ENCODE measurements around the gene PIGU. TPM values are rescaled to one million over a fixed set of nuclear protein-coding genes. Genes with fewer than 3 reads are reported as not detected.

Gene PIGU
- total and polyA plus RNA-seq, 2 of the 13 experiments (the other 11 are each of a cell fraction or from before 2014, with no cell fraction given), result 45.5 to 231 TPM

GRCh38 chr20:34712525-34713192 lies 35.8 kb upstream of the PIGU start (continued):
- TF ChIP-seq ZSCAN25 (CRISPR knock-in tag; IDR thresholded peaks at IDR 0.05) (no peak), ZSCAN12 (CRISPR knock-in tag; IDR thresholded peaks at IDR 0.05) (no peak), BRCA1 (CRISPR knock-in tag; IDR thresholded peaks at IDR 0.05) (no peak), IKZF1 (IDR thresholded peaks at IDR 0.05) (no peak), KDM3A (CRISPR knock-in tag; IDR thresholded peaks at IDR 0.05; ENCODE audit: low read depth) (0 out of 2 replicates have a peak, but pooled peaks have one; percentile 38), E2F1 (CRISPR knock-in tag; IDR thresholded peaks at IDR 0.05) (no peak), SOX6 (IDR thresholded peaks at IDR 0.05) (no peak), SOX6 (CRISPR knock-in tag; IDR thresholded peaks at IDR 0.05) (peak; percentile 68), RBM22 (optimal IDR thresholded peaks at IDR 0.05; ENCODE audit: low read length) (peak; percentile 55), ZMYM4 (CRISPR knock-in tag; IDR thresholded peaks at IDR 0.05) (0 out of 2 replicates have a peak, but pooled peaks have one; percentile 49), FOXP1 (IDR thresholded peaks at IDR 0.05) (no peak), FOXP1 (CRISPR knock-in tag; IDR thresholded peaks at IDR 0.05) (peak; percentile 78), HNF1B (CRISPR knock-in tag; IDR thresholded peaks at IDR 0.05) (peak; percentile 64; the same call in 1 of the 2 replicates), HNRNPH1 (optimal IDR thresholded peaks at IDR 0.05; ENCODE audit: low read depth, low read length) (no peak), SMARCC2 (IDR thresholded peaks at IDR 0.05) (no peak), THAP8 (CRISPR knock-in tag; IDR thresholded peaks at IDR 0.05; ENCODE audit: borderline replicate concordance) (no peak), NBN (conservative IDR thresholded peaks at IDR 0.05) (no peak), ZSCAN29 (CRISPR knock-in tag; conservative IDR thresholded peaks at IDR 0.05) (0 out of 2 replicates have a peak, but pooled peaks have one; percentile 16), ZBTB42 (CRISPR knock-in tag; IDR thresholded peaks at IDR 0.05) (no peak), ZBTB7A (CRISPR knock-in tag; IDR thresholded peaks at IDR 0.05) (no peak), PLRG1 (conservative IDR thresholded peaks at IDR 0.05) (no peak), SNAI1 (CRISPR knock-in tag; IDR thresholded peaks at IDR 0.05; ENCODE audit: borderline replicate concordance) (no peak), ZFP91 (CRISPR knock-in tag; IDR thresholded peaks at IDR 0.05; ENCODE audit: borderline replicate concordance) (no peak), RARA (CRISPR knock-in tag; IDR thresholded peaks at IDR 0.05) (peak; percentile 82), HOXA5 (CRISPR knock-in tag; IDR thresholded peaks at IDR 0.05) (peak; percentile 47; the same call in 1 of the 2 replicates), CAMTA2 (CRISPR knock-in tag; IDR thresholded peaks at IDR 0.05; ENCODE audit: borderline replicate concordance) (no peak), HMGA1 (CRISPR knock-in tag; conservative IDR thresholded peaks at IDR 0.05) (no peak), NR1H2 (CRISPR knock-in tag; IDR thresholded peaks at IDR 0.05; ENCODE audit: borderline replicate concordance, low read depth) (no peak), ZFP36L2 (CRISPR knock-in tag; IDR thresholded peaks at IDR 0.05) (no peak), RBAK (CRISPR knock-in tag; IDR thresholded peaks at IDR 0.05) (no peak)
